ENCODE data around the gene SRCAP.
"Not testable (repeated sequence)": the region's sequence is repeated elsewhere in the genome, so short reads cannot be mapped to it uniquely, and the experiment has no call there.

Gene SRCAP

DNA sequence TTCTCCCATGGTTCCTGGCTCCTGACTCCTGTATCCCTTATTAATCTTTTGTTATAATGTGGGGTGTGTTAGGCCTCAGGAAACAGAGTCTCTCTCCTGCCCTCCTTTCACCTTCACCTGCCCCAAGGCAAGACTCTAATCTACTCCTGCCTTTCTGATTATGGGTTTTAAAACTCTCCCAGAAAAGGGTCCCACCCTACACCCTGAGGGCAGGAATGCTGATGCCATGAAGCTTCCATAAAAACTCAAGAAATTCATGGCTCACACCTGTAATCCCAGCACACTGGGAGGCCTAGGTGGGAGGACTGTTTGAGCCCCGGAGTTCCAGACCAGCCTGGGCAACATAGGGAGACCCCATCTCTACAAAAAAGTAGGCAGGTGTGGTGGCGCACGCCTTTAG is 18.6 kb upstream of the SRCAP start:
- no peak overlapping the region for H3K27ac ChIP-seq
- DNase-seq, result no peak
- intact Hi-C loops (cut with DNase I; ENCODE audit: low total_unique reads), result no loop called here
- no peaks in the 10 kb centered on the region for H3K4me1 ChIP-seq
- TF ChIP-seq, protein P1, sequence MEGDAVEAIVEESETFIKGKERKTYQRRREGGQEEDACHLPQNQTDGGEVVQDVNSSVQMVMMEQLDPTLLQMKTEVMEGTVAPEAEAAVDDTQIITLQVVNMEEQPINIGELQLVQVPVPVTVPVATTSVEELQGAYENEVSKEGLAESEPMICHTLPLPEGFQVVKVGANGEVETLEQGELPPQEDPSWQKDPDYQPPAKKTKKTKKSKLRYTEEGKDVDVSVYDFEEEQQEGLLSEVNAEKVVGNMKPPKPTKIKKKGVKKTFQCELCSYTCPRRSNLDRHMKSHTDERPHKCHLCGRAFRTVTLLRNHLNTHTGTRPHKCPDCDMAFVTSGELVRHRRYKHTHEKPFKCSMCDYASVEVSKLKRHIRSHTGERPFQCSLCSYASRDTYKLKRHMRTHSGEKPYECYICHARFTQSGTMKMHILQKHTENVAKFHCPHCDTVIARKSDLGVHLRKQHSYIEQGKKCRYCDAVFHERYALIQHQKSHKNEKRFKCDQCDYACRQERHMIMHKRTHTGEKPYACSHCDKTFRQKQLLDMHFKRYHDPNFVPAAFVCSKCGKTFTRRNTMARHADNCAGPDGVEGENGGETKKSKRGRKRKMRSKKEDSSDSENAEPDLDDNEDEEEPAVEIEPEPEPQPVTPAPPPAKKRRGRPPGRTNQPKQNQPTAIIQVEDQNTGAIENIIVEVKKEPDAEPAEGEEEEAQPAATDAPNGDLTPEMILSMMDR (IDR thresholded peaks at IDR 0.05), result no peak
- no peak overlapping the region for H3K4me3 ChIP-seq
- H3K36me3 ChIP-seq, result no peaks in the 10 kb centered on the region
- no peaks in the 10 kb centered on the region for H3K9me3 ChIP-seq
- H3K27me3 ChIP-seq, result peaks cover 0 to 6% of the 10 kb centered on the region in 2 donors

DNA sequence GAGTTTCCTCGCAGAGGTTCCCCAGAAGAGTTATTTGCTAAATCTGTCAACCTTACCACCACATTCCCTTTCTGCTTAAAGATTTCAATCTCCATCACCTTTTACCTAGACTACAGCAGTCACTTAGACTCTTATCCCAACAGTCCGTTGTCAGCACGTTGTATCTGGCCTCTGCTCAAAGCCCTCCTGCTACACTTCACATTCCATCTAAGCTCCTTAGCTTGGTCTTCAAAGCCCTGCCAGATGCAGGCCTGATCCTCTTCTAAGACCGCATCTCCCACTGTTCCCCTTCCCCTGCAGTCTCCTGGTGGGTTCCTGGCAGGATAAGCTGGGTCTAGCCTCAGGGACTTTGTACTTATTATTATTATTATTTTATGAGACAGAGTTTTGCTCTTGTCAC is 10.3 kb upstream of the SRCAP start:
- Histone ChIP-seq H3K9me3 (no peaks in the 10 kb centered on the region), H3K27ac (no peak overlapping the region), H3K27me3 (peaks cover 0 to 10% of the 10 kb centered on the region in 2 donors), H3K36me3 (no peaks in the 10 kb centered on the region), H3K4me1 (peaks cover 0 to under 1% (median 0%) of the 10 kb centered on the region in 4 donors), H3K4me3 (no peak overlapping the region)
- intact Hi-C loops (cut with DNase I; ENCODE audit: low total_unique reads), result no loop called here
- TF ChIP-seq, protein P1 (IDR thresholded peaks at IDR 0.05), result no peak
- no peak for DNase-seq

DNA sequence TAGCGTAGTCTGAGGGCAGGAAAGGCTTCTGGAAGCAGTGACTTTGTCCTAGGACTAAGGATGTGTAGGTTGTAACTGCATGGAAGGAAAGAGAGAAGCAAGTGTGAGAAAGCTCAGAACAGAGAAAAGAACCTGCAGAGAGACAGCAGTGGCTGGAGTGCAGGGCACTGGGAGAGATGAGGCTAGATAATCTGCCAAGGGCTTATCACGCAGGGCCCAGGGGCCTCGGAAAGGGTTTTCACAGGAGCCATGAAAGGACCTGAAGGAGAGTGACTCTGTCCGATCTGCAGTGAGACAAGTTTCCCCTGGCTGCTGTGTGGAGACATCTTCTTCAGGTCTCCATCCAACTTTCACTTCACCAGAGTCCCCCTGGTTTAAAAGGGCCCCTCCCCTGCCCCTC is 7.1 kb upstream of the SRCAP start:
- Histone ChIP-seq H3K4me3 (no peak overlapping the region), H3K4me1 (peaks cover 0 to 6% (median 0%) of the 10 kb centered on the region in 4 donors), H3K9me3 (no peaks in the 10 kb centered on the region), H3K27ac (no peak overlapping the region), H3K27me3 (peaks cover 0 to 10% of the 10 kb centered on the region in 2 donors), H3K36me3 (no peaks in the 10 kb centered on the region)
- intact Hi-C loops (cut with DNase I; ENCODE audit: low total_unique reads), result no loop called here
- TF ChIP-seq, protein P1 (IDR thresholded peaks at IDR 0.05), result no peak
- DNase-seq, result no peak

DNA sequence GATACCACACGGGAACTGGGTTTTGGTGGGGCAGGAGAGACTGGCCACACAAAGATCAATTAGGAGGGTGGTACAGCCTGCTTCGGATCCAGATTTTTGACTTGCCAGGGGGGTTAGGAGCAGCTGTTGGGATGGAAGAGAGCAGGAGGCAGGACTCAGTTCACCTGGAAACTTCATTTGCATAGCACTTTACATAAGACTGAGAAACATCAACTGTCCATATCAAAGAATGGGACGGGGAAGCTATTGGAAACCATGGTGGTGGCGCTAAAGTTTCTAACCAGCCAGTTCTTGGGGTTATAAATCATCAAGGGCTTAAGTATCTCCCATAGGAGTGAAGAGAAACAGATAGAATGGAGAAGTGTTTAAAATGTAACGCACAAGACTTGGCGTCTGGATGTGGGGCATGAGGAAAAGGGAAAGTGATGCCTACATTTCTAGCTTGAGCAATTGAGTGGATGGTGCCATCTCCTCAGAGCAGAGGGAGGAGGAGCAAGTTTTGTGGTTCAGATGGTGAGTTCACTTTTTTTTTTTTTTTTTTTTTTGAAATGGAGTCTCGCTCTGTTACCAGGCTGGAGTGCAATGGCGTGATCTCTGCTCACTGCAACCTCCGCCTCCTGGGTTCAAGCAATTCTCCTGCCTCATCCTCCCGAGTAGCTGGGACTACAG is 6.4 kb upstream of the SRCAP start:
- peaks cover 0 to 10% of the 10 kb centered on the region in 2 donors for H3K27me3 ChIP-seq
- no peak overlapping the region for H3K27ac ChIP-seq
- intact Hi-C loops (cut with DNase I; ENCODE audit: low total_unique reads), result no loop called here
- H3K36me3 ChIP-seq, result no peaks in the 10 kb centered on the region
- H3K9me3 ChIP-seq, result no peaks in the 10 kb centered on the region
- no peak overlapping the region for H3K4me3 ChIP-seq
- H3K4me1 ChIP-seq, result peaks cover 0 to 10% (median 0%) of the 10 kb centered on the region in 4 donors
- TF ChIP-seq, protein P1 (IDR thresholded peaks at IDR 0.05), result no peak
- DNase-seq, result no peak

DNA sequence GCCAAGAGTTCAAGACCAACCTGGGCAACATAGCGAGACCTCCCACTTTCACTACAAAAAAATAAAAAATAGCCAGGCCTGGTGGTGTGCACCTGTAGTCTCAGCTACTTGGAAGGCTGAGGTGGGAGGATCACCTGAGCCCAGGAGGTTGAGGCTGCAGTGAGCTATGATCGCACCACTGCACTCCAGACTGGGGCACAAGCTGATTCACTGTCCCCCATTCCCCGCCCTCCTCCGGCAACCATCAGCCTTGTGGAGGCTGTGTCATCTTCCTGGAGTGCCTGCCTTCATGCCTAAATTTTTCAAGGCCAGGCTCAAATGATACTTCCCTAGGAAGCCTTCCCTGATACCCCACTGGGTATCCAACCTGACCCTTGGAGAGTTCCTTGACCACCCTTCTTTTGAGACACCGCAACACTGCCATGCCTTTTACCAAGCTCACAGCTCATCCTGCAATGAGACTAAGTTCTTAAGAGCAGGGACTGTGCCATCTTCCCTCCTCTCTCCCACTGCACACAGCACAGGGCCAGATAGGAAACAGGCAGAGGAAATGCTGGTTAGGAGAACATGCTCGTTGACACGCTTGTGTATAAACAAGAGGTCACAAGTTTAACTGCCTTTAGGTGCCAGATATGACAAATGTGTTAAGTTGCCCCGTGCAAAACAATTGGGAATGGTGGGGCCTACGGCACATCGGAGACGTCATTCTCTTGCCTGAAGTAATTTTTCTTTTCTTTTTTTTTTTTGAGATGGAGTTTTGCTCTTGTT is 3.9 kb upstream of the SRCAP start:
- H3K27ac ChIP-seq, result no peak overlapping the region
- H3K27me3 ChIP-seq, result no peaks in the 10 kb centered on the region
- peaks cover 0 to 22% (median 9%) of the 10 kb centered on the region in 4 donors for H3K4me1 ChIP-seq
- no peaks in the 10 kb centered on the region for H3K9me3 ChIP-seq
- TF ChIP-seq, protein P1 (IDR thresholded peaks at IDR 0.05), result no peak
- H3K36me3 ChIP-seq, result no peaks in the 10 kb centered on the region
- intact Hi-C loops (cut with DNase I; ENCODE audit: low total_unique reads), result loop anchor here (5.0 kb wide), 1 partner anchor 163 kb away; the partner anchor contains the start of gene ZNF747
- DNase-seq, result no peak
- H3K4me3 ChIP-seq, result no peak overlapping the region

DNA sequence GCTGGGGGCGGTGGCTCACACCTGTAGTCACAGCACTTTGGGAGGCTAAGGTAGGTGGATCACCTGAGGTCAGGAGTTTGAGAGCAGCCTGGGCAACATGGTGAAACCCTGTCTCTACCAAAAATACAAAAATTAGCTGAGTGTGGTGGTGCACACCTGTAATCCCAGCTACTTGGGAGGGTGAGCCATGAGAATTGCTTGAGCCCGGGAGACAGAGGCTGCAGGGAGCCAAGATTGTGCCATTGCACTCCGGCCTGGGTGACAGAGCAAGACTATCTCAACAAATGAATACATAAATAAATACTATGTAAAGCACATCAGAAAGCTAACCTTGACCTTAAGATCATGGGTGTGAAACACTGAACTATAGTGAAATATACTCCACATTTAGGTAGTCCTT is 2.3 kb upstream of the SRCAP start:
- H3K27me3 ChIP-seq, H3K27ac ChIP-seq, DNase-seq, H3K9me3 ChIP-seq, H3K4me3 ChIP-seq: not testable (repeated sequence)
- Histone ChIP-seq H3K36me3 (peaks cover 12 to 15% (median 13%) of the 10 kb centered on the region in 3 donors), H3K4me1 (peaks cover 0 to 31% (median 12%) of the 10 kb centered on the region in 4 donors)
- intact Hi-C loops (cut with DNase I; ENCODE audit: low total_unique reads), result loop anchor here (5.0 kb wide), 1 partner anchor 164 kb away; the partner anchor contains the start of gene ZNF747

All from tibial artery (tissue), 4 donors.